HEK293T (cell line): ENCODE results near the gene PLPP4.

Experiments used
- BHLHE40 ChIP-seq: fragments of 450-650 bp; IDR thresholded peaks from 2 replicates; pipeline ENCODE4 v1.6.1; 2016; ENCODE audit warnings: mild to moderate bottlenecking, moderate library complexity, borderline replicate concordance
- ELF4 ChIP-seq: fragments of 450-650 bp; IDR thresholded peaks from 2 replicates; pipeline ENCODE4 v1.6.1; 2017; ENCODE audit warnings: antibody characterized with exemption
- FOXA1 ChIP-seq: fragments of 450-650 bp; IDR thresholded peaks from 2 replicates; pipeline ENCODE4 v1.6.1; 2016; ENCODE audit warnings: mild to moderate bottlenecking
- FOXM1 ChIP-seq: fragments of 450-650 bp; IDR thresholded peaks from 2 replicates; pipeline ENCODE4 v1.6.1; 2017; ENCODE audit warnings: mild to moderate bottlenecking, borderline replicate concordance
- HDGF ChIP-seq: fragments of 450-650 bp; IDR thresholded peaks from 2 replicates; pipeline ENCODE4 v1.6.1; 2017; ENCODE audit warnings: antibody characterized with exemption, borderline replicate concordance
- L3MBTL2 ChIP-seq: fragments of 450-650 bp; conservative IDR thresholded peaks from 2 replicates; pipeline ENCODE4 v1.6.1; 2016; ENCODE audit warnings: mild to moderate bottlenecking
- PKNOX1 ChIP-seq: fragments of 450-650 bp; IDR thresholded peaks from 2 replicates; pipeline ENCODE4 v1.6.1; 2016
- SUZ12 ChIP-seq: fragments of 450-650 bp; IDR thresholded peaks from 2 replicates; pipeline ENCODE4 v1.6.1; 2016; ENCODE audit warnings: mild to moderate bottlenecking
- TARDBP ChIP-seq: fragments of 450-650 bp; IDR thresholded peaks from 2 replicates; pipeline ENCODE4 v1.6.1; 2016

GRCh38 chr10:120539076-120539475 lies 82.0 kb downstream of the PLPP4 start:
- no peak for TF ChIP-seq BHLHE40
- no peak for TF ChIP-seq L3MBTL2
- no peak for TF ChIP-seq SUZ12
- TF ChIP-seq FOXM1: no peak
- TF ChIP-seq HDGF: no peak
- TF ChIP-seq ELF4: no peak
- TF ChIP-seq FOXA1: no peak
- TF ChIP-seq TARDBP: no peak
- no peak for TF ChIP-seq PKNOX1
